ENCODE results near the gene SYNGR4. TPM values are rescaled to one million over a fixed set of nuclear protein-coding genes. Genes with fewer than 3 reads are reported as not detected.
"Not testable (repeated sequence)": the region's sequence is repeated elsewhere in the genome, so short reads cannot be mapped to it uniquely, and the experiment has no call there.

The SYNGR4 gene
- total RNA-seq, 1 donor from 2014 or later, result not detected

- Histone ChIP-seq H3K27ac (no peak overlapping the region), H3K36me3 (no peaks in the 10 kb centered on the region), H3K4me1 (no peaks in the 10 kb centered on the region), H3K9me3 (no peaks in the 10 kb centered on the region), H3K27me3 (no peaks in the 10 kb centered on the region), H3K4me3 (no peak overlapping the region)
- intact Hi-C loops (cut with DNase I), result no loop called here
- no peak for TF ChIP-seq POLR2AphosphoS5 (IDR thresholded peaks at IDR 0.05; ENCODE audit: insufficient read depth in 1 of 2, low read depth in 1 of 2)
- no peak for TF ChIP-seq POLR2A (IDR thresholded peaks at IDR 0.05)
- TF ChIP-seq CTCF (IDR thresholded peaks at IDR 0.05), result no peak
- DNase-seq (ENCODE audit: extremely low spot score in 2 of 2), result no peak
Observed at GRCh38 chr19:48371367-48371766, 7.2 kb downstream of the SYNGR4 start.

- H3K27ac ChIP-seq; H3K27me3 ChIP-seq; H3K9me3 ChIP-seq; H3K36me3 ChIP-seq; H3K4me1 ChIP-seq; H3K4me3 ChIP-seq; intact Hi-C loops (cut with DNase I); DNase-seq (ENCODE audit: extremely low spot score in 2 of 2): not testable (repeated sequence)
Observed at GRCh38 chr19:48371771-48372170, 7.6 kb downstream of the SYNGR4 start.

- H3K27ac ChIP-seq, result no peak overlapping the region
- no peaks in the 10 kb centered on the region for H3K9me3 ChIP-seq
- H3K36me3 ChIP-seq, result no peaks in the 10 kb centered on the region
- intact Hi-C loops (cut with DNase I), result no loop called here
- DNase-seq (ENCODE audit: extremely low spot score in 2 of 2), result no peak
- no peaks in the 10 kb centered on the region for H3K27me3 ChIP-seq
- no peak overlapping the region for H3K4me3 ChIP-seq
- H3K4me1 ChIP-seq, result no peaks in the 10 kb centered on the region
- TF ChIP-seq CTCF (IDR thresholded peaks at IDR 0.05) (no peak), POLR2A (IDR thresholded peaks at IDR 0.05) (no peak), POLR2AphosphoS5 (IDR thresholded peaks at IDR 0.05; ENCODE audit: insufficient read depth in 1 of 2, low read depth in 1 of 2) (no peak)
Observed at GRCh38 chr19:48372904-48373303, 8.7 kb downstream of the SYNGR4 start.

GRCh38 chr19:48373567-48373966, 9.4 kb downstream of the SYNGR4 start:
- intact Hi-C loops (cut with DNase I), result no loop called here
- DNase-seq (ENCODE audit: extremely low spot score in 2 of 2), result no peak
- no peak overlapping the region for H3K27ac ChIP-seq

GRCh38 chr19:48378194-48378570, 14.0 kb downstream of the SYNGR4 start:
- intact Hi-C loops (cut with DNase I), result no loop called here

More at GRCh38 chr19:48373567-48373966, 9.4 kb downstream of the SYNGR4 start:
- H3K4me1 ChIP-seq, result no peaks in the 10 kb centered on the region
- no peak for TF ChIP-seq CTCF (IDR thresholded peaks at IDR 0.05)
- no peak for TF ChIP-seq POLR2A (IDR thresholded peaks at IDR 0.05)
- TF ChIP-seq POLR2AphosphoS5 (IDR thresholded peaks at IDR 0.05; ENCODE audit: insufficient read depth in 1 of 2, low read depth in 1 of 2), result no peak
- H3K4me3 ChIP-seq, result no peak overlapping the region
- no peaks in the 10 kb centered on the region for H3K9me3 ChIP-seq
- H3K27me3 ChIP-seq, result no peaks in the 10 kb centered on the region
- no peaks in the 10 kb centered on the region for H3K36me3 ChIP-seq

More at GRCh38 chr19:48378194-48378570, 14.0 kb downstream of the SYNGR4 start:
- Histone ChIP-seq H3K36me3 (peaks cover 0 to 12% of the 10 kb centered on the region in 2 donors), H3K4me3 (no peak overlapping the region), H3K27ac (no peak overlapping the region), H3K27me3 (no peaks in the 10 kb centered on the region), H3K4me1 (no peaks in the 10 kb centered on the region), H3K9me3 (no peaks in the 10 kb centered on the region)
- TF ChIP-seq POLR2AphosphoS5 (IDR thresholded peaks at IDR 0.05; ENCODE audit: insufficient read depth in 1 of 2, low read depth in 1 of 2), result no peak
- no peak for TF ChIP-seq CTCF (IDR thresholded peaks at IDR 0.05)
- no peak for TF ChIP-seq POLR2A (IDR thresholded peaks at IDR 0.05)
- no peak for DNase-seq (ENCODE audit: extremely low spot score in 2 of 2)
